GM12873 (cell line): ENCODE data around the gene KLHDC7B.

ENCODE experiments used
- TF ChIP-seq, protein P1 (sequence below): IDR thresholded peaks from 2 replicates; pipeline ENCODE4 v1.5.1; 2012; ENCODE audit warnings: low read depth, mild to moderate bottlenecking, moderate library complexity, low read length, control low read depth; ENCODE audit not compliant: insufficient read depth; ENCODE audit errors: missing control alignments

The KLHDC7B gene

DNA sequence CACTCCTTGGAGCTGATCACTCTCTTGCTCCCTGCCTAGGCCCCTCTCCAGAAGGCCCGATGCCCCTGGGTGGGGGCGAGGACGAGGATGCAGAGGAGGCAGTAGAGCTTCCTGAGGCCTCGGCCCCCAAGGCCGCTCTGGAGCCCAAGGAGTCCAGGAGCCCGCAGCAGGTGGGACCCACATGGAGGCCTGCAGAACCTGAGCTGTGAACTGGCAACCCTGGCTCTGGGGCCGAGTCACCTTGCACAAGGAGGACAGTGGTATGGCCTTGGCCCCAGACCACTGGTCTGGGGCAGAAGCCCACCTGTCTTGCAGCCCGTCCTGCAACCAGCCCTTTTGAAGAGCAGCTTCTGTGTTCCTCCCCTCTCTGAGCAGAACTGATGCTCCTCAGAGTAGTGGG, 26.5 kb upstream of the KLHDC7B start:
- TF ChIP-seq, protein P1, sequence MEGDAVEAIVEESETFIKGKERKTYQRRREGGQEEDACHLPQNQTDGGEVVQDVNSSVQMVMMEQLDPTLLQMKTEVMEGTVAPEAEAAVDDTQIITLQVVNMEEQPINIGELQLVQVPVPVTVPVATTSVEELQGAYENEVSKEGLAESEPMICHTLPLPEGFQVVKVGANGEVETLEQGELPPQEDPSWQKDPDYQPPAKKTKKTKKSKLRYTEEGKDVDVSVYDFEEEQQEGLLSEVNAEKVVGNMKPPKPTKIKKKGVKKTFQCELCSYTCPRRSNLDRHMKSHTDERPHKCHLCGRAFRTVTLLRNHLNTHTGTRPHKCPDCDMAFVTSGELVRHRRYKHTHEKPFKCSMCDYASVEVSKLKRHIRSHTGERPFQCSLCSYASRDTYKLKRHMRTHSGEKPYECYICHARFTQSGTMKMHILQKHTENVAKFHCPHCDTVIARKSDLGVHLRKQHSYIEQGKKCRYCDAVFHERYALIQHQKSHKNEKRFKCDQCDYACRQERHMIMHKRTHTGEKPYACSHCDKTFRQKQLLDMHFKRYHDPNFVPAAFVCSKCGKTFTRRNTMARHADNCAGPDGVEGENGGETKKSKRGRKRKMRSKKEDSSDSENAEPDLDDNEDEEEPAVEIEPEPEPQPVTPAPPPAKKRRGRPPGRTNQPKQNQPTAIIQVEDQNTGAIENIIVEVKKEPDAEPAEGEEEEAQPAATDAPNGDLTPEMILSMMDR = no peak

DNA sequence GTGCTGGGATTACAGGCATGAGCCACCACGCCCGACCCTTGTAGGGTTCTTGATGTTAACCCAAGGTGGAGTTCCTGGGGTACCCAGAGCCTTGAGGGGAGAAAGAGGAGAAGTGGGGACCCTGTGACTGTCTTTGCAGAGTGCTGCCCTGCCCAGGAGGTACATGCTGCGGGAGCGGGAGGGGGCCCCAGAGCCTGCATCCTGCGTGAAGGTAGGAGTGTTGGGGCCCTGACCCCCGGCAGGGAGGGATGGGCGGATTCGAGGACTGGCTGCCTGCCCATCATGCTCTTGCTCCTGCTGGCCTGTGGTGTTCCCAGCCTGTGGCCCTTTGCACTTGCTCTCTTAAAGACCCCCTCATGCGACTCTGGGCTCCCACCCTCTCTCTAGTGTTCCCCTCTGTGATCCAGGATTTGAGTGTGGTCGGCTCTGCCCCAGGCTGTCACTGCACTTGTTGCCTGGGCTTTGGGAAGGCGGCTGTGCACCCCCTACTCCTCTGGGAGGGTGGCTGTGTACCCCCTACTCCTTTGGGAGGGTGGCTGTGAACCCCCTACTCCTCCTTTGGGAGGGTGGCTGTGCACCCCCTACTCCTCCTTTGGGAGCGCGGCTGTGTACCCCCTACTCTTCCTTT, 24.8 kb upstream of the KLHDC7B start:
- TF ChIP-seq, protein P1 = no peak

DNA sequence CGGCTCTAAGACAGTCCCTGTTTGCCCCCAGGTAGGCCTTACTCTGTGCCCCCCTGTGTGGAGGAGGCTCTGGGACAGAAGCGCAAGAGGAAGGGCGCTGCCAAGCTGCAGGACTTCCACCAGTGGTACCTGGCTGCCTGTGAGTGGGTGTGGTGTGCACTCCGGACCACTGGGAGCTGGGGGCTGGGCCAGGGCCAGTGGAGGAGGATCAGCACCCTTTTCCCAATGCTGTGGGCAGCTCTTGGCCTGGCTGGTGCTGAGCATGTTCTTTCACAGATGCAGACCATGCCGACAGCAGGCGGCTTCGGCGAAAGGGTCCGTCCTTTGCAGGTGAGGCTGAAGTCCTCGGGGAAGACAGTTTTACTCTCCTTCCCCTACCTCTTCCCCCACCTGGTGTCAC, 24.0 kb upstream of the KLHDC7B start:
- TF ChIP-seq, protein P1 = no peak

DNA sequence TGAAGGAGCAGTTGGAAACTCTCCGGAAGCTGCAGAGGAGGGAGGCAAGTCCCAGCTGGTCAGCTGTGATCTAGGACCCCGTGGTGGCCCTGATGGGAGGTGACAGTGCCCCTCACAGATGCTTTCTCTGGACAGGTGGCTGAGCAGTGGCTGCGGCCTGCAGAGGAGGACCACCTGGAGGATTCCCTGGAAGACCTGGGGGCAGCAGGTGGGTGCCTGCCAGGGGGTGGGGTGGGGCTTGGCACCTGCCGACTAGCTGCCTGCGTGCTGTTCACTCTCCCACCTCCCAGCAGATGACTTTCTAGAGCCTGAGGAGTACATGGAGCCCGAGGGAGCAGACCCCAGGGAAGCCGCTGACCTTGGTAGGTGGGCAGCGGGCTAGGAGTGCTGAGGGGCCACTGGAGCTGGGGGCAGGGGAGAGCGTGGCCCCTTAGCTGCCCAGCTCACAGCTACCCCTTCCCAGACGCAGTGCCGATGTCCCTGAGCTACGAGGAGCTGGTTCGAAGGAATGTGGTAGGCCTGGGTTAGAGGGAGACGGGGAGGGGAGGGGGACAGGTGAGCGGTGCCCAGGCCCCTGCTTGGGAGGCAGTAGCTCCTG, 23.4 kb upstream of the KLHDC7B start:
- TF ChIP-seq, protein P1 = no peak

DNA sequence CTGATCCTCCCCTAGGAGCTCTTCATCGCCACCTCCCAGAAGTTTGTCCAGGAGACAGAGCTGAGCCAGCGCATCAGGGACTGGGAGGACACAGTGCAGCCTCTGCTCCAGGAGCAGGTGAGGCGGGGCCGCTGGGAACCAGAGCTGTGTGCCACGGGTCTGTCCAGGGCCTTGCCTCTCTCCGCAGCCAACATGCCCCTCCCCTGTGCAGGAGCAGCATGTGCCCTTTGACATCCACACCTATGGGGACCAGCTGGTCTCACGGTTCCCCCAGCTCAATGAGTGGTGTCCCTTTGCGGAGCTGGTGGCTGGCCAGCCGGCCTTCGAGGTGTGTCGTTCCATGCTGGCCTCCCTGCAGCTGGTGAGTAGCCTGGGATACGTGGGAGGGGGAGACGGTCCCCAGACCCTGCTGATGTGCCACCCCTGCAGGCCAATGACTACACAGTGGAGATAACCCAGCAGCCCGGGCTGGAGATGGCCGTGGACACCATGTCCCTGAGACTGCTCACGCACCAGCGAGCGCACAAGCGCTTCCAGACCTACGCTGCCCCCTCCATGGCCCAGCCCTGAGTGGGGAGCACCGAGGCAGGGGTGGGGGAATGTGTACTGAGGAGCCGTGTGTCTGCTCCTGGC, 22.8 kb upstream of the KLHDC7B start:
- TF ChIP-seq, protein P1 = no peak

DNA sequence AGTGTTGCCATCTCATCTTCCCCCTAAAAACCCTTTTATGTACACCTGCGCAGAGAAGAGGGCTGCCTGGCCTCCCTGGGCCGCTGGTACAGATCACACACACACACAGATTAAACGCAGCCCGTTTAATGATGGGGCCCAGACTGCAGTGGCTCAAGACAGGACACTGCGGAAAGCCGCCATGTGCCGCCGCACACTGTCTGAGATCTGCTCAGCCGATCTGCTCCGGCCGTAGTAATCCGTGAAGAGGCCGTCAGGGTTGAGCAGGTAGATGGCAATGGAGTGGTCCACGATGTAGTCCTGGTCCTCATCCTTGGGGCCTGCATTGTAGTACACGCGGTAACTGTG, 22.3 kb upstream of the KLHDC7B start:
- TF ChIP-seq, protein P1 = no peak

DNA sequence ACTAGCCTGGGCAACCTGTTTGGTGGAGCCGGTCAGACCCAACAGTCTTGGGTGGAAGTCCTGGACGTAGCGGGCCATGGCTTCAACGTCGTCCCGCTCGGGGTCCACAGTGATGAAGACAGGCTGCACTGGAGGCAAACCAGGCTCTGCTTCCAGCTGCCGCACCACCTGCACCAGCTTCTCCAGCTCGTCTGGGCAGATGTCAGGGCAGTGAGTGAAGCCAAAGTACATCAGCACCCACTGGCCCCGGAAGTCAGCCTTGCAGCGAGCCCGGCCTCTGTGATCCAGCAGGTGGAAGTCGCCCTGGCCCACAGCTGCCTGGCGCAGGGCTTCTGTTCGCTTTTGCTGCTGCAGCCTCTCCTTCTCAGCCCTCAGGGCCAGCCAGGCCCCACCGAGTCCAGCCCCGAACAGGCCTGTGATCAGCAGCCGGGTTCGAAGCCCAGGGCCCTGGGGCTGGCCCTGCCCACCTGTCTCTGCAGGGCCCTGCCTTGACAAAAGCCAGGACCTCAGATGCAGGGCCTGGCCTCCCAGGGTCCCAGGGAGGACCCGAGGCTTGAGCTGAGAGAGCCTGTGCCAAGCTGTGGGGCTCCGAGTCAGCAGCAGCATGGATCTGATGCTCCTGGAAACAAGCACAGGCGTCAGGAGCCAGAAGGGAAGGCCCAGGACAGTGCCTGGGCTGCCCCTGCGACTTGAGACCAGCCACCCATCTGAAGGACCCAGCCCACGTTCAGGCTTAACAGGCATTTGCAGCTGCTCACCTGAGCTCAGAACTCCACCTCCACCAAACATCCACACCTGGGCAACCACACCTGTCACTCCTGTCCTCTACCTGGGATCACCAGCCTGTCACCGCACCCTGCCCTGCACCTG, 21.7 kb upstream of the KLHDC7B start:
- TF ChIP-seq, protein P1 = no peak
